HUES64 (cell line): Measurements from ENCODE around the gene MN1.

ENCODE experiments used
- H3K27ac ChIP-seq: 2 replicates; pipeline ENCODE4 v1.7.0; 2013; ENCODE audit warnings: low read depth, low read length, inconsistent platforms
- H3K27me3 ChIP-seq: 2 replicates; pipeline ENCODE4 v1.6.1; 2013; ENCODE audit warnings: mild to moderate bottlenecking, low read length; ENCODE audit not compliant: insufficient read depth
- H3K36me3 ChIP-seq: 2 replicates; pipeline ENCODE4 v1.6.1; 2013; ENCODE audit warnings: mild to moderate bottlenecking, low read length; ENCODE audit not compliant: insufficient read depth
- H3K4me1 ChIP-seq: 2 replicates; pipeline ENCODE4 v1.6.1; 2013; ENCODE audit warnings: mild to moderate bottlenecking, low read length, moderate library complexity; ENCODE audit not compliant: insufficient read depth
- H3K4me3 ChIP-seq: 2 replicates; pipeline ENCODE4 v1.5.1; 2013; ENCODE audit warnings: mild to moderate bottlenecking, low read length, moderate library complexity
- H3K9ac ChIP-seq: 2 replicates; pipeline ENCODE4 v1.6.1; 2013; ENCODE audit warnings: mild to moderate bottlenecking, low read depth, low read length
- H3K9me3 ChIP-seq: 2 replicates; pipeline ENCODE4 v1.6.1; 2013; ENCODE audit warnings: low read depth, low read length; ENCODE audit not compliant: insufficient read depth
- WGBS: fragments of 150-250, 120-280 bp; methylation state at CpG from one replicate; pipeline ENCODE4 v1.1.7; 2013; ENCODE audit warnings: missing lambda C conversion rate; 5-methylcytosine and 5-hydroxymethylcytosine counted together

Gene MN1

DNA sequence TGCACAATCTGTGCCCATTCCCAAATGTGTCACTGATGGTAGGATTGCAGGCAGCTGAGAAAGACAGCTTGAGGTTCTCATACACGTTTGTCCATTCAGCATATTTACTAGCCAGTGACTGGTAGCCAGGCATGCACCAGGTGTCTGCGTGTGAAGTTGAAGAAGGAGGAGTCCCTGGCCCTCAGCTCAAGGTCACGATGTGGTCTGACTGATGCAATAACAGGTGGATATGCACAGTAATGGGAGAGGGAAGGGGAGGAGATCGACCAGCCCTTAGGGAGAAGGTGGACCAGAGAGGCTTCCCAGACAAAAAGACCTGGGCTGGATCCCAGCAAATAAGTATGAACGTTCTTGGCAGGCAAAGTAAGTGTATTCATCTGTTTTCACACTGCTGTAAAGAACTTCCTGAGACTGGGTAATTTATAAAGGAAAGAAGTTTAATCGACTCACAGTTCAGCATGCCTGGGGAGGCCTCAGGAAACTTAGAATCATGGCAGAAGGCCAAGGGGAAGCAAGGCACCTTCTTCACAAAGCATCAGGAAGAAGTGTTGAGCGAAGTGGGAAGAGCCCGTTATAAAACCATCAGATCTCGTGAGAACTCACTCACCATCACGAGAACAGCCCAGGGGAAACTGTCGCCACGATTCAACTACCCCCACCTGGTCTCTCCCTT, 96.0 kb downstream of the MN1 start:
- 92% methylated on average over 12 of the region's 12 CpGs for whole genome bisulfite sequencing
- no peak overlapping the region for H3K9ac ChIP-seq

DNA sequence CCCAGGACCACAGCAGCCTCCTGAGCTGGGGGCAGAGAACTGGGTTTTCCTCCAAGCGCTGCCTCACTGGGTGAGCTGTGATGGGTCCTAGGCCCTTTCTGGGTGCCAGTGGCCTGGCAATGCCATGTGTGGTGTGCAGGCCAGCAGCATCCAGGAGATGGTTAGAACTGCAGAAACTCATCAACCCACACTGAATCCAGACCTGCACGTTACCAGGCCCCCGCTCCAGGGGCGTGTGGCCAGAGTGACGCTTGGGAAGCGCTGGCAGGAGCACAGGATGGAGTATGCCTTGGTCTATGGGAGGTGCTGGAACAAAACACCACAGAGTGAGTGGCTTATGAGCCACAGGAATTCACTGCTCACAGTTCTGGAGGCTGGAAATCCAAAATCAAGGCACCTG, 97.0 kb downstream of the MN1 start:
- Histone ChIP-seq H3K36me3 (peaks cover 18% of the 10 kb centered on the region; the same call in 1 of the 2 replicates), H3K4me1 (no peaks in the 10 kb centered on the region), H3K27me3 (no peaks in the 10 kb centered on the region), H3K9me3 (peaks cover 4% of the 10 kb centered on the region; the same call in 1 of the 2 replicates), H3K4me3 (no peak overlapping the region), H3K9ac (no peak overlapping the region), H3K27ac (no peak overlapping the region)
- WGBS = 97% methylated on average over 6 of the region's 6 CpGs

More for the DNA sequence above, 96.0 kb downstream of the MN1 start:
- no peak overlapping the region for H3K4me3 ChIP-seq
- no peaks in the 10 kb centered on the region for H3K4me1 ChIP-seq
- peaks cover 4% of the 10 kb centered on the region; the same call in 1 of the 2 replicates for H3K9me3 ChIP-seq
- no peak overlapping the region for H3K27ac ChIP-seq
- H3K36me3 ChIP-seq = peaks cover 20% of the 10 kb centered on the region; the same call in 1 of the 2 replicates
- no peaks in the 10 kb centered on the region for H3K27me3 ChIP-seq

- peaks cover 4% of the 10 kb centered on the region; the same call in 1 of the 2 replicates for H3K9me3 ChIP-seq
- peaks cover 6% of the 10 kb centered on the region; the same call in 1 of the 2 replicates for H3K36me3 ChIP-seq
- H3K27me3 ChIP-seq = no peaks in the 10 kb centered on the region
- H3K4me1 ChIP-seq = no peaks in the 10 kb centered on the region
- 75% methylated on average over 10 of the region's 10 CpGs for WGBS
- H3K27ac ChIP-seq = no peak overlapping the region
- H3K4me3 ChIP-seq = no peak overlapping the region
- no peak overlapping the region for H3K9ac ChIP-seq
Observed at GRCh38 chr22:27699383-27700019, 102.1 kb downstream of the MN1 start.

GRCh38 chr22:27698813-27699212, 102.7 kb downstream of the MN1 start:
- H3K27me3 ChIP-seq = no peaks in the 10 kb centered on the region
- no peak overlapping the region for H3K4me3 ChIP-seq
- H3K4me1 ChIP-seq = no peaks in the 10 kb centered on the region
- H3K36me3 ChIP-seq = peaks cover 10% of the 10 kb centered on the region; the same call in 1 of the 2 replicates
- 72% methylated on average over 5 of the region's 5 CpGs for WGBS
- peaks cover 4% of the 10 kb centered on the region; the same call in 1 of the 2 replicates for H3K9me3 ChIP-seq
- H3K9ac ChIP-seq = no peak overlapping the region
- no peak overlapping the region for H3K27ac ChIP-seq
